ENCODE measurements around the gene PAQR6. TPM values are rescaled to one million over a fixed set of nuclear protein-coding genes. Genes with fewer than 3 reads are reported as not detected.
A peak's percentile ranks its signal among the peaks of the same experiment; 100 is the strongest.

PAQR6 gene
- total RNA-seq (2021; ENCODE audit: unreplicated experiment) (0.92 TPM), Bru-seq, nascent RNA (percentile 47 among the genes with signal in this experiment), BruChase-seq, experiment 1, labeled RNA remaining after a 2-hour chase (percentile 52 among the genes with signal in this experiment), BruChase-seq, experiment 2, labeled RNA remaining after a 6-hour chase (percentile 57 among the genes with signal in this experiment)
- polyA plus RNA-seq (2012; ENCODE audit: insufficient read length) = 1.3 TPM
- long read RNA-seq = 0 reads

GRCh38 chr1:156247460-156248322, at the start of gene PAQR6:
Gene PAQR6 (minus strand): TSS chr1:156248056. CDS start chr1:156246731, 1,325 bp downstream.
- ATAC-seq = peak; percentile 46
- Histone ChIP-seq H3K9me3 (ENCODE audit: control insufficient read depth, insufficient read depth, low read depth, low read length) (no peaks in the 10 kb centered on the region), H3K36me3 (ENCODE audit: control insufficient read depth, insufficient read depth, low read length) (no peaks in the 10 kb centered on the region; the same call in none of the 2 replicates), H3K4me1 (ENCODE audit: control insufficient read depth, insufficient read depth, low read length) (peaks cover 9% of the 10 kb centered on the region), H3K27ac (ENCODE audit: low read length) (no peak within 1 kb of the TSS), H3K27me3 (ENCODE audit: control insufficient read depth, insufficient read depth, low read length) (no peaks in the 10 kb centered on the region), H3K4me3 (ENCODE audit: low read depth in 2 of 2, low read length in 2 of 2) (no peak within 1 kb of the TSS)
- BruUV-seq (replicated peaks) = no TSS peak
- TF ChIP-seq CTCF (IDR thresholded peaks at IDR 0.05) (no peak), REST (IDR thresholded peaks at IDR 0.05; ENCODE audit: insufficient read depth in 1 of 2, low read depth in 2 of 2, low read length in 1 of 2) (no peak), POLR2AphosphoS5 (IDR thresholded peaks at IDR 0.05; ENCODE audit: low read depth, low read length) (peak; percentile 17; the same call in 1 of the 2 replicates)
- POLR2A ChIA-PET = interaction anchor here (0.6 kb wide), 1 partner anchor 23 kb away, joined by 6 read pairs; no protein-coding TSS in a partner anchor
- intact Hi-C loops (cut with micrococcal nuclease; ENCODE audit: unreplicated experiment) (no loop called here), in situ Hi-C loops (cut with HindIII; ENCODE audit: low pct_unique_long_range_greater_than_20kb, low sequenced_read_pairs) (no loop called here)
- no peak for DNase-seq (ENCODE audit: low read depth, low spot score)
- CTCF ChIA-PET = interaction anchor here (0.9 to 1.1 kb wide), 2 partner anchors 12 to 23 kb away, joined by 3 to 15 read pairs; no protein-coding TSS in a partner anchor

GRCh38 chr1:156295391-156295947, 47.6 kb upstream of the PAQR6 start, which contains the start of gene GLMP:
Gene GLMP (minus strand): TSS chr1:156295679. CDS start chr1:156295645, 34 bp downstream.
- peak within 1 kb of the TSS; percentile 87 for H3K27ac ChIP-seq (ENCODE audit: low read length)
- in situ Hi-C loops (cut with HindIII; ENCODE audit: low pct_unique_long_range_greater_than_20kb, low sequenced_read_pairs) = no loop called here

More at GRCh38 chr1:156295391-156295947, 47.6 kb upstream of the PAQR6 start, which contains the start of gene GLMP:
- 0 out of 2 replicates have a peak, but pooled peaks have one; percentile 23 for ATAC-seq
- H3K9me3 ChIP-seq (ENCODE audit: control insufficient read depth, insufficient read depth, low read depth, low read length) = no peaks in the 10 kb centered on the region
- no TSS peak for BruUV-seq (replicated peaks)
- no peaks in the 10 kb centered on the region for H3K27me3 ChIP-seq (ENCODE audit: control insufficient read depth, insufficient read depth, low read length)
- H3K4me3 ChIP-seq (ENCODE audit: low read depth in 2 of 2, low read length in 2 of 2) = peak within 1 kb of the TSS; percentile 57 to 86
- peaks cover 18% of the 10 kb centered on the region for H3K4me1 ChIP-seq (ENCODE audit: control insufficient read depth, insufficient read depth, low read length)
- ChIA-PET POLR2A (no interaction called here), CTCF (no interaction called here)
- H3K36me3 ChIP-seq (ENCODE audit: control insufficient read depth, insufficient read depth, low read length) = no peaks in the 10 kb centered on the region
- no peak for DNase-seq (ENCODE audit: low read depth, low spot score)
- intact Hi-C loops (cut with micrococcal nuclease; ENCODE audit: unreplicated experiment) = no loop called here
- no peak for TF ChIP-seq REST (IDR thresholded peaks at IDR 0.05; ENCODE audit: insufficient read depth in 1 of 2, low read depth in 2 of 2, low read length in 1 of 2)
- peak; percentile 24; the same call in 1 of the 2 replicates for TF ChIP-seq POLR2AphosphoS5 (IDR thresholded peaks at IDR 0.05; ENCODE audit: low read depth, low read length)
- TF ChIP-seq SIN3A (IDR thresholded peaks at IDR 0.05; ENCODE audit: borderline replicate concordance, insufficient read depth, low read depth, low read length) = peak; percentile 74; the same call in 1 of the 2 replicates
- 0 out of 2 replicates have a peak, but pooled peaks have one; percentile 53 for TF ChIP-seq TCF7L2 (IDR thresholded peaks at IDR 0.05; ENCODE audit: low read depth, low read length)

Measured in Panc1 (cell line).